Measurements from ENCODE around the gene IL21R. TPM values are rescaled to one million over a fixed set of nuclear protein-coding genes. Genes with fewer than 3 reads are reported as not detected.

Gene IL21R
- total and polyA plus RNA-seq, 10 of the 15 experiments (the other 5 are each of a cell fraction or from before 2014, with no cell fraction given) = 5.3 to 138 (median 82.5) TPM

GRCh38 chr16:27458258-27458657 lies 56.3 kb downstream of the IL21R start:
- no peak for DNase-seq (ENCODE audit: low read depth, low spot score)
- Histone ChIP-seq H3K9ac (ENCODE audit: control insufficient read depth, insufficient read depth, low read length) (no peak overlapping the region), H3K4me2 (ENCODE audit: control insufficient read depth, insufficient read depth) (no peak overlapping the region), H3K4me1 (ENCODE audit: control insufficient read depth, insufficient read depth, low read length) (peaks cover 12% of the 10 kb centered on the region), H4K20me1 (ENCODE audit: control insufficient read depth, insufficient read depth) (no peaks in the 10 kb centered on the region), H3K27ac (ENCODE audit: control insufficient read depth, insufficient read depth) (no peak overlapping the region), H3K27me3 (replicated peaks in 1 of 2; ENCODE audit: control insufficient read depth in 2 of 2, insufficient read depth in 2 of 2, low read length in 1 of 2) (no peaks in the 10 kb centered on the region), H3K36me3 (ENCODE audit: control insufficient read depth in 2 of 2, insufficient read depth in 2 of 2, low read length in 1 of 2) (peaks cover 3% of the 10 kb centered on the region in 2 experiments; a peak in 3 of 4 replicates), H3K9me3 (replicated peaks; ENCODE audit: control insufficient read depth, insufficient read depth, low read length) (peaks cover 2% of the 10 kb centered on the region; the same call in 1 of the 3 replicates), H2AFZ (ENCODE audit: control insufficient read depth, low read depth, low read length) (no peak overlapping the region), H3K79me2 (ENCODE audit: control insufficient read depth, insufficient read depth, low read length) (no peaks in the 10 kb centered on the region), H3K4me3 (no peak overlapping the region)
- WGBS (ENCODE audit: insufficient coverage, insufficient replicate concordance, low lambda C conversion rate, missing lambda C conversion rate) = 91% methylated on average over 5 of the region's 5 CpGs
- POLR2A ChIA-PET = no interaction called here
- RAD21 ChIA-PET (ENCODE audit: unreplicated experiment) = no interaction called here
- no peak for ATAC-seq
- CTCF ChIA-PET = interaction anchor here (0.7 to 3.7 kb wide), 6 partner anchors 83 to 347 kb away, joined by 3 to 12 read pairs (median 4); no protein-coding TSS in a partner anchor
- BruUV-seq (replicated peaks) = no TSS peak
- SMC1A ChIA-PET (ENCODE audit: uncharacterized antibody, unreplicated experiment) = interaction anchor here (1.9 to 2.2 kb wide), 2 partner anchors 31 to 83 kb away, joined by 5 to 8 read pairs; no protein-coding TSS in a partner anchor
- intact Hi-C loops (cut with micrococcal nuclease; ENCODE audit: unreplicated experiment) (loop anchor here (5.0 kb wide), 1 partner anchor 1621 kb away; no protein-coding TSS in a partner anchor), in situ Hi-C loops (cut with MboI) (loop anchor here (5.0 to 10.0 kb wide), 3 partner anchors 226 to 1623 kb away; no protein-coding TSS in a partner anchor)
- no peak for FAIRE-seq
- TF ChIP-seq HDAC2 (IDR thresholded peaks at IDR 0.05) (no peak), CBFB (IDR thresholded peaks at IDR 0.05; ENCODE audit: low read depth) (no peak), GATAD2B (conservative IDR thresholded peaks at IDR 0.05; ENCODE audit: low read depth) (no peak), JUND (IDR thresholded peaks at IDR 0.05; ENCODE audit: low read depth, low read length) (no peak), EED (IDR thresholded peaks at IDR 0.05; ENCODE audit: low read depth) (no peak), CREM (IDR thresholded peaks at IDR 0.05; ENCODE audit: low read depth) (no peak), RAD21 (IDR thresholded peaks at IDR 0.05; ENCODE audit: insufficient read depth, low read depth, low read length) (no peak), YBX1 (IDR thresholded peaks at IDR 0.05) (no peak), RCOR1 (conservative IDR thresholded peaks at IDR 0.05; ENCODE audit: low read depth, low read length) (no peak), ZNF622 (IDR thresholded peaks at IDR 0.05) (no peak), SKIL (IDR thresholded peaks at IDR 0.05; ENCODE audit: low read depth, poor library complexity, severe bottlenecking) (no peak), NKRF (conservative IDR thresholded peaks at IDR 0.05) (no peak), NR2C1 (IDR thresholded peaks at IDR 0.05) (no peak), ZNF384 (IDR thresholded peaks at IDR 0.05; ENCODE audit: borderline replicate concordance, low read depth, low read length) (no peak), BCL11A (IDR thresholded peaks at IDR 0.05; ENCODE audit: low read depth, low read length) (no peak), MYC (IDR thresholded peaks at IDR 0.05; ENCODE audit: insufficient read depth, insufficient read length, insufficient replicate concordance, low read length, severe bottlenecking) (no peak), STAT3 (IDR thresholded peaks at IDR 0.05; ENCODE audit: low read depth, low read length) (no peak), ZNF217 (IDR thresholded peaks at IDR 0.05) (no peak), ZNF687 (IDR thresholded peaks at IDR 0.05) (no peak)
